BLaER1 treated with 17β-estradiol and CSF1 and Interleukin-3, amounts not matched to agents 10 nM and 100 nM (cell line): ENCODE measurements around the gene AGAP1.
A peak's percentile ranks its signal among the peaks of the same experiment; 100 is the strongest.

ENCODE experiments used
- H3K27ac ChIP-seq, 11 experiments: shearing (Covaris generic); formaldehyde crosslinking; 2 replicates each; pipeline ENCODE4 v1.8.1; 2022
- H3K27me3 ChIP-seq, 11 experiments: shearing (Covaris generic); formaldehyde crosslinking; 2 replicates each; pipeline ENCODE4 v1.8.1; 2022
- H3K36me3 ChIP-seq, 11 experiments: shearing (Covaris generic); formaldehyde crosslinking; 2 replicates each; pipeline ENCODE4 v1.8.1; 2022
- H3K4me1 ChIP-seq, 10 experiments: shearing (Covaris generic); formaldehyde crosslinking; 2 replicates each; pipeline ENCODE4 v1.8.1; 2022
- H3K4me2 ChIP-seq, 11 experiments: shearing (Covaris generic); formaldehyde crosslinking; 2 replicates each; pipeline ENCODE4 v1.8.1; 2022
- H3K4me3 ChIP-seq, 10 experiments: shearing (Covaris generic); formaldehyde crosslinking; 2 replicates each; pipeline ENCODE4 v1.8.1; 2022
- H3K9ac ChIP-seq, 11 experiments: shearing (Covaris generic); formaldehyde crosslinking; 2 replicates each; pipeline ENCODE4 v1.8.1; 2022
- H3K9me3 ChIP-seq, 11 experiments: shearing (Covaris generic); formaldehyde crosslinking; replicated peaks in 1 of 11; 2 replicates each; pipeline ENCODE4 v1.8.1; 2022
- H4K20me1 ChIP-seq, 11 experiments: shearing (Covaris generic); formaldehyde crosslinking; 2 replicates each; pipeline ENCODE4 v1.8.1; 2022
- Cebpa-rat ChIP-seq, 11 experiments: shearing (Covaris generic); IDR thresholded peaks; 2 replicates each; pipeline ENCODE4 v1.8.1; 2022

Gene AGAP1

DNA sequence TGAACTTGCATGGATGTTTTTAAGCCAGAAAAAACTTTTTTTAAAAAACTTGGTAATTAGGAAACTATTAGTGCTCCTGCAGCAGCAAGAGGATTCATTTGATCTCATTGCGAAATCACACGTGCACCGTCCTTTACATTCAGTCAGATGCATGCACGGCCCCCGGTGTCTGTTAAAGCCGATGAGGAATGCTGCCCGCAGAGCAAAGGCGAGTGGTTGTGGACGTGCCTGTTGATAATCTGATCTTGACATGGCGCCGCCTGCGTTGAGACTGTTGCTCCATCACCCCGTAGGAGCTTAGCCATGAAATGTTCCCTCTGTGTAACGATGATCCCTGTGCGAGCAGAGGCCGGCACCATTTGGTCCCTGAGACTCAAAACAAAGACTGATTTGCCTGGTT is 374.4 kb downstream of the AGAP1 start:
- Histone ChIP-seq H3K4me1 (no peaks in the 10 kb centered on the region), H3K27me3 (no peaks in the 10 kb centered on the region), H4K20me1 (peaks cover 0 to 6% (median 0%) of the 10 kb centered on the region in 11 experiments; a peak in 2 of 22 replicates), H3K4me2 (no peak overlapping the region), H3K9ac (no peak overlapping the region), H3K36me3 (peaks cover 16 to 68% (median 55%) of the 10 kb centered on the region in 11 experiments), H3K27ac (no peak overlapping the region), H3K9me3 (peaks cover 35 to 58% (median 42%) of the 10 kb centered on the region in 11 experiments), H3K4me3 (no peak overlapping the region)
- TF ChIP-seq Cebpa-rat (IDR thresholded peaks at IDR 0.05) = peak in 5 of 11 experiments; percentile 27 to 76 (median 44); a peak in 2 of 22 replicates

DNA sequence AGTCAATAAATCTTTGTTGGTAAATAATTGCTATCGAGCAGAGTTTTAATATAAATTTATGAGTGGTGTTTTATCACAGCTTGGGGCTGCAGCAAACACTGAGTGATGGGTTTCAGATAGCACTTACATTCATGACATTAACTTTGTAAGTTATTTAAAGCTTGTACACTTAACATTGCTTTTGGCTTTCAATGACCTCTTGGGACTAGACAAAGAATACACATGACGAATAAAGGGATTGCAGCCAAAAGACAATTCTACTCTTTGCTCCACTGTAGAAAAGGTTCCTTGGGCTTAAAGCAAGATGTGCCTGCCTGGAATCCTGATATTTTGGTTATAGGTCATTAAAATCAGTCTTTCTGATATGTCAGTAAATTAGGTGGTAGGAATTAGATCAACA is 374.8 kb downstream of the AGAP1 start:
- Histone ChIP-seq H4K20me1 (peaks cover 0 to 6% (median 0%) of the 10 kb centered on the region in 11 experiments; a peak in 2 of 22 replicates), H3K4me2 (no peak overlapping the region), H3K4me3 (no peak overlapping the region), H3K36me3 (peaks cover 16 to 71% (median 55%) of the 10 kb centered on the region in 11 experiments), H3K27ac (no peak overlapping the region), H3K4me1 (no peaks in the 10 kb centered on the region), H3K9ac (no peak overlapping the region), H3K9me3 (peaks cover 35 to 58% (median 42%) of the 10 kb centered on the region in 11 experiments), H3K27me3 (no peaks in the 10 kb centered on the region)
- TF ChIP-seq Cebpa-rat (IDR thresholded peaks at IDR 0.05) = no peak

DNA sequence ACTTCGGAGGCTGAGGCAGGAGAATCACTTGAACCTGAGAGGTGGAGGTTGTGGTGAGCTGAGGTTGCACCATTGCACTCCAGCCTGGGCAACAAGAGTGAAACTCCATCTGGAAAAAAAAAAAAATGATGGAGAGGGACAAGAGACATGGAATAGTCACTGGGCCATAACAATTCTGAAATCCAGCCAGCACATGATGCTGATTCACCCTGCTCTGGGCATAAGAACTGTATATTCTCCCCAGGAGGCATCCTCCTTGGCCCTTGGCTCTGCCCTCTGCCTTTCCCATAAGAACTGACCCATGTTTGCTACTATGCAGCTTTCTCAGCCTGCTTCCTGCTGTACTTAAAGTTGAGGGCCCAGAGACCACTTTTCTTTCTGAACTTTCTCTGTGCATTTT is 376.7 kb downstream of the AGAP1 start:
- Histone ChIP-seq H3K4me1 (no peaks in the 10 kb centered on the region), H3K27me3 (no peaks in the 10 kb centered on the region), H3K4me3 (no peak overlapping the region), H3K4me2 (no peak overlapping the region), H4K20me1 (no peaks in the 10 kb centered on the region; a peak in 2 of 22 replicates), H3K27ac (no peak overlapping the region), H3K36me3 (peaks cover 16 to 80% (median 56%) of the 10 kb centered on the region in 11 experiments), H3K9me3 (peaks cover 35 to 58% (median 42%) of the 10 kb centered on the region in 11 experiments), H3K9ac (no peak overlapping the region)
- TF ChIP-seq Cebpa-rat (IDR thresholded peaks at IDR 0.05) = no peak

DNA sequence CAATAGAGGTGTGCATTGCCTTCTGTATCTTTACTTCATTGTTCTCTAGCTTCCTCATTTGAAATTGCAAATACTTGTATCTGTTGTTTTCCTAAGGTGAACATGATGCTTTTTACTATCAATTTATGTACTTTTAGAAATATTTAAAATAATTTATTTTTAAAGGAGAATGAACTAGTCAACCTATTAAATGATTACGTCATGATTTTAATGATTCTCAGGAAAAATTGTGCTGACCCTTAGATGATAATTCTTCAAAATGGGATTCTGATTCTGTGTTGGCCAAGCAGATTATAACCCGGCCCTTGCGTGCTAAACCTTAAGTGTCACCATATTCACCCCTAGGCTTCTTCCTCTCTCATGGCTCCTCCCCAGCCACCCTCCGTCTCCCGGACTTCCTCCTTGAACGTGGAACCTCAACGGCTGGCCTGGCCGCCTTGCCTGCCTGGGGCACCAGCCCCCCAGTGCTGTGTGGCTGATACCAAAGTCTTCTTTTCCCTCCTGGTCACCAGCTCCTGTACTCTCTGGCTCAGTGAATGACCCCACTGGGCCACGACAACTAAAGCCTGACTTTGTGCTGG is 382.3 kb downstream of the AGAP1 start:
- Histone ChIP-seq H3K27me3 (no peaks in the 10 kb centered on the region), H3K4me2 (no peak overlapping the region), H3K36me3 (peaks cover 0 to 48% (median 17%) of the 10 kb centered on the region in 11 experiments; a peak in 13 of 22 replicates), H3K9ac (no peak overlapping the region), H3K9me3 (peaks cover under 1 to 9% (median 5%) of the 10 kb centered on the region in 11 experiments; a peak in 20 of 22 replicates), H3K4me3 (no peak overlapping the region), H4K20me1 (no peaks in the 10 kb centered on the region; a peak in 1 of 22 replicates), H3K4me1 (peaks cover 0 to 4% (median 0%) of the 10 kb centered on the region in 10 experiments; a peak in 1 of 20 replicates), H3K27ac (no peak overlapping the region)
- TF ChIP-seq Cebpa-rat (IDR thresholded peaks at IDR 0.05) = no peak

DNA sequence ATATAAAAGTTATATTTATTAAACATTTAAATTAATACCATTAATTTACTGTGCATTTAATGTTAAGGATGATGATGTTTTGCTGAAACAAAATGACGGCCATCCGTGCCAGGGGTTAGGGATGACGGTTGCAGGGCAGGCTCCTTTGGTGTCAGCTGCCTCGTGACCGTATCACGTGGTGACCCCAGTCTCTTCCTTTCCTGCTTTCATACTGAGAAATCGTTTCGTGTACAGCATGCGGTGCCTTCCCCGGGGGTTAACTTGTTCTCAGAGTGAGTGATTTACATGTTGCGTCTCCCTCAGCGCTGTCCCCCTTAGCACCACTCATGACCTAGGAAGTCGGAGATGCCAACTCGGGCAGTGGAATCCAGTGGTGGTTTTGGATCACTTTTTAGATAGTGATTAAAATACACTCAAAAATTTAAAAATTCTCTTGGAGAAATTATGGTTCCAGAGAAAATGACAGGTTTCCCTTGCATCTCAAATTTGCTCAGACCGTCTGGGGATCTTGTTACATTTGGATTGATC is 383.5 kb downstream of the AGAP1 start:
- Histone ChIP-seq H3K4me1 (peaks cover 0 to 4% (median 0%) of the 10 kb centered on the region in 10 experiments; a peak in 1 of 20 replicates), H3K27ac (no peak overlapping the region), H4K20me1 (no peaks in the 10 kb centered on the region; a peak in 1 of 22 replicates), H3K27me3 (no peaks in the 10 kb centered on the region), H3K4me2 (no peak overlapping the region), H3K4me3 (no peak overlapping the region), H3K9me3 (peaks cover 0 to 4% (median 0%) of the 10 kb centered on the region in 11 experiments; a peak in 2 of 22 replicates), H3K9ac (no peak overlapping the region), H3K36me3 (peaks cover 0 to 47% (median 16%) of the 10 kb centered on the region in 11 experiments; a peak in 6 of 22 replicates)
- TF ChIP-seq Cebpa-rat (IDR thresholded peaks at IDR 0.05) = no peak

DNA sequence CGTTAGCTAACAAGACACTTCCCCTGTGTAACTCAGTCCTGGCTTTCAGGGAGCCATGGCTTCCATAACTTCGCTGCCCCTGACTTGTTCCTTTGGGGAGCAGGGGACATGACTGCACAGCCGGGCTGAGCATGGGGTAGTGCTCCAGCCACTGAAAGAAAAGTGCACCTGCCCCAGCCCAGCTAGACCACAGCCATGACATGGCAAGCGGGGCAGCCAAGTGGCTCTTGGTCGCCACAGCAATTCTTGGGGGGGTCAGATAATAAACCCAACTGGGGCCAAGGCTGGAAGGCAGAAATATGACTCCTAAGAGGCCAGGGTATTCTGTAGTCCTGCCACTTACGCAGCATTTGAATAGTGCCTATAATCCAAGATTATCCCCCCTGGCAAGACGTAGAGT is 385.3 kb downstream of the AGAP1 start:
- H3K9ac ChIP-seq = no peak overlapping the region
- H3K27me3 ChIP-seq = no peaks in the 10 kb centered on the region
- peaks cover 0 to 4% (median 0%) of the 10 kb centered on the region in 11 experiments; a peak in 1 of 22 replicates for H3K9me3 ChIP-seq
- peaks cover 0 to 52% (median 11%) of the 10 kb centered on the region in 11 experiments; a peak in 9 of 22 replicates for H3K36me3 ChIP-seq
- no peak overlapping the region for H3K4me3 ChIP-seq
- peaks cover 0 to 4% (median 0%) of the 10 kb centered on the region in 10 experiments; a peak in 1 of 20 replicates for H3K4me1 ChIP-seq
- TF ChIP-seq Cebpa-rat (IDR thresholded peaks at IDR 0.05) = no peak
- H3K27ac ChIP-seq = no peak overlapping the region
- H3K4me2 ChIP-seq = no peak overlapping the region
- H4K20me1 ChIP-seq = no peaks in the 10 kb centered on the region; a peak in 1 of 22 replicates

DNA sequence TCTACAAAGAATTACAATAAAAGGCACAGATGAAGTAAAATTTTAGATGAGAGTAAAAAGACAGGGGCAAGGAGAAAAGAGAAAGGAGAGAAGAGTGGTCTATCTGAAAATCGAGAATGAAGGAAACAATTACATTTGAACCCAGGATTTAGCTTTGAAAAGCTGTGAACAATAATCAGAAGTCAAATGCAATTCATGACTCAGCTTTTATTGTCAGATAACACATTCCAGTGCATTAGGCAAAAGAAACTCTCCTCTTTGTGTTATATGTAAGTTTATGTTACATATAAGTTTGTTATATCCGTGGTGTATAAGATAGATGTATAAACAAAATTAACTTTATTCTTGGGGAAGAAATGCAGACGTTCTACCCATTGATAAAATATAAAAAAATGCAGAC is 389.8 kb downstream of the AGAP1 start:
- no peak overlapping the region for H3K27ac ChIP-seq
- peaks cover 14 to 68% (median 44%) of the 10 kb centered on the region in 11 experiments; a peak in 21 of 22 replicates for H3K36me3 ChIP-seq
- no peaks in the 10 kb centered on the region for H3K4me1 ChIP-seq
- H3K9me3 ChIP-seq = no peaks in the 10 kb centered on the region
- H3K9ac ChIP-seq = no peak overlapping the region
- H3K27me3 ChIP-seq = no peaks in the 10 kb centered on the region
- no peak overlapping the region for H3K4me2 ChIP-seq
- TF ChIP-seq Cebpa-rat (IDR thresholded peaks at IDR 0.05) = no peak
- no peaks in the 10 kb centered on the region for H4K20me1 ChIP-seq
- no peak overlapping the region for H3K4me3 ChIP-seq

DNA sequence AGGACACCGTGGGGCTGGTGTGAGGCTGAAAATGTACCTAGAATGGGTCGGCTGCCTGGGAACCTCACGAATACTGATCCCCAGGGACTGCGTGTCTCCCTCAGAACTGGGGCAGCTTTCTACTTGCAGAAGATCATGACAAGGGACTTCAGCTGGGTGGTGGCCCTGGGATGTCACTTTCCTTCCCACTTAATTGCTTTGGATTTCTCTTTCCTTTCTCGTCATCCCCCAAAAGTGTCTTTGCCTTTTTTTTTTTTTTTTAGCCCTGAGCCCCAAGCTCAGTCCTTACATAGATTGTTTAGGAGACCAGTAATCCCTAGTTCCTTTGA is 395.4 kb downstream of the AGAP1 start:
- H3K9ac ChIP-seq = no peak overlapping the region
- no peak overlapping the region for H3K4me2 ChIP-seq
- no peaks in the 10 kb centered on the region for H3K9me3 ChIP-seq
- no peak overlapping the region for H3K27ac ChIP-seq
- H4K20me1 ChIP-seq = no peaks in the 10 kb centered on the region
- H3K4me3 ChIP-seq = no peak overlapping the region
- no peaks in the 10 kb centered on the region for H3K27me3 ChIP-seq
- TF ChIP-seq Cebpa-rat (IDR thresholded peaks at IDR 0.05) = no peak
- H3K4me1 ChIP-seq = no peaks in the 10 kb centered on the region
- H3K36me3 ChIP-seq = peaks cover 19 to 99% (median 81%) of the 10 kb centered on the region in 11 experiments; a peak in 21 of 22 replicates

DNA sequence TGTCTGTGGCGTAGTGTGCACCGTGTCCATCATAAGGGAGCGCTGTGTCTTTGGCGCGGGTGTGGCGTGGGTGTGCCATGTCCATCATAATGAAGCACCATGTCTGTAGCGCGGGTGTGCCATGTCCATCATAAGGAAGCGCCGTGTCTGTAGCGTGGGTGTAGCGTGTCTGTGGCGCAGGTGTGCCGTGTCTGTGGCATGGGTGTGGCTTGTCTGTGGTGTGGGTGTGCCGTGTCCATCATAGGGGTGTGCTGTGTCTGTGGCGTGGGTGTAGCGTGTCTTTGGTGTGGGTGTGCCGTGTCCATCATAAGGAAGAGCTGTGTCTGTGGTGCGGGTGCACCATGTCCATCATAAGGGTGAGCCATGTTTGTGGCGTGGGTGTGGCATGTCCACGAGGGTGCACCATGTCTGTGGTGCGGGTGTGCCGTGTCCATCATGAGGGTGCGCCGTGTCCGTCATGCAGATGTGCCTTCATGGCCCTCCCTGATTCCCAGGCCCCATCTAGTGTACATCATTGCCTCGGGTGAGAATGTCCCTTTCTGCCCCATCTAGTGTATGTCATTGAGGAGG is 399.4 kb downstream of the AGAP1 start:
- no peaks in the 10 kb centered on the region for H3K27me3 ChIP-seq
- no peaks in the 10 kb centered on the region for H4K20me1 ChIP-seq
- no peak overlapping the region for H3K4me2 ChIP-seq
- peaks cover 0 to 6% (median 0%) of the 10 kb centered on the region in 10 experiments; a peak in 1 of 20 replicates for H3K4me1 ChIP-seq
- no peak for TF ChIP-seq Cebpa-rat (IDR thresholded peaks at IDR 0.05)
- H3K36me3 ChIP-seq = peaks cover 13 to 96% (median 71%) of the 10 kb centered on the region in 11 experiments
- H3K9me3 ChIP-seq = peaks cover 8 to 21% (median 14%) of the 10 kb centered on the region in 11 experiments; a peak in 20 of 22 replicates
- H3K4me3 ChIP-seq = no peak overlapping the region
- H3K9ac ChIP-seq = no peak overlapping the region
- H3K27ac ChIP-seq = no peak overlapping the region
